ENCODE results near the gene FAM200A.

- TF ChIP-seq SPI1 (IDR thresholded peaks at IDR 0.05; ENCODE audit: low read depth, low read length) (no peak), POLR2AphosphoS5 (IDR thresholded peaks at IDR 0.05; ENCODE audit: low read depth, low read length) (no peak)
These were observed 21.3 kb upstream of the FAM200A start for GRCh38 chr7:99573257-99573656.

Measured in GM12891 (cell line).